Kidney capillary endothelial cell (primary cell): ENCODE measurements around the gene SLC51A.
A peak's percentile ranks its signal among the peaks of the same experiment; 100 is the strongest.
"Not testable (repeated sequence)": the region's sequence is repeated elsewhere in the genome, so short reads cannot be mapped to it uniquely, and the experiment has no call there.

ENCODE experiments used
- DNase-seq: peaks from one replicate; pipeline ENCODE4 v3.0.0-alpha.2; 2018; ENCODE audit warnings: low spot score

Gene SLC51A

GRCh38 chr3:196216089-196216564 lies at the start of gene SLC51A:
SLC51A (plus strand) TSS chr3:196216534; CDS start chr3:196216713, 179 bp downstream.
- DNase-seq: no peak

- DNase-seq: no peak
Observed at GRCh38 chr3:196166741-196167140, 49.6 kb upstream of the SLC51A start.

GRCh38 chr3:196168808-196169391 lies 47.4 kb upstream of the SLC51A start:
- no peak for DNase-seq

GRCh38 chr3:196169836-196170240 lies 46.5 kb upstream of the SLC51A start:
- no peak for DNase-seq

- not testable (repeated sequence) for DNase-seq
Observed at GRCh38 chr3:196170296-196170695, 46.0 kb upstream of the SLC51A start.

- DNase-seq: no peak
Observed at GRCh38 chr3:196174652-196175051, 41.7 kb upstream of the SLC51A start.

- DNase-seq: no peak
Observed at GRCh38 chr3:196175116-196175625, 41.2 kb upstream of the SLC51A start.

GRCh38 chr3:196175722-196176121 lies 40.6 kb upstream of the SLC51A start:
- DNase-seq: no peak

GRCh38 chr3:196177567-196177966 lies 38.8 kb upstream of the SLC51A start:
- no peak for DNase-seq

GRCh38 chr3:196177967-196178366 lies 38.4 kb upstream of the SLC51A start:
- no peak for DNase-seq

- DNase-seq: no peak
Observed at GRCh38 chr3:196178993-196179379, 37.3 kb upstream of the SLC51A start.

GRCh38 chr3:196179380-196180308 lies 36.7 kb upstream of the SLC51A start:
- DNase-seq: peak; percentile 55

- no peak for DNase-seq
Observed at GRCh38 chr3:196180346-196180745, 36.0 kb upstream of the SLC51A start.

GRCh38 chr3:196181127-196181546 lies 35.2 kb upstream of the SLC51A start:
- DNase-seq: no peak

- DNase-seq: not testable (repeated sequence)
Observed at GRCh38 chr3:196184169-196184432, 32.2 kb upstream of the SLC51A start.

GRCh38 chr3:196184881-196185280 lies 31.5 kb upstream of the SLC51A start:
- no peak for DNase-seq

GRCh38 chr3:196186651-196187573 lies 29.4 kb upstream of the SLC51A start:
- DNase-seq: no peak

GRCh38 chr3:196189566-196190347 lies 26.6 kb upstream of the SLC51A start:
- no peak for DNase-seq

- no peak for DNase-seq
Observed at GRCh38 chr3:196192036-196192523, 24.3 kb upstream of the SLC51A start.

- no peak for DNase-seq
Observed at GRCh38 chr3:196192524-196193051, 23.7 kb upstream of the SLC51A start.
